ENCODE results near the gene CISD3.

Gene CISD3

GRCh38 chr17:38706505-38707216 lies 23.5 kb upstream of the CISD3 start:
- peak overlapping the region; percentile 76 for H3K27ac ChIP-seq
- DNase-seq (ENCODE audit: low read depth, low spot score): no peak

- no peak overlapping the region for H3K27ac ChIP-seq
- no peak for DNase-seq (ENCODE audit: low read depth, low spot score)
Observed at GRCh38 chr17:38707678-38708351, 22.3 kb upstream of the CISD3 start.

GRCh38 chr17:38709104-38709820 lies 20.9 kb upstream of the CISD3 start:
- DNase-seq (ENCODE audit: low read depth, low spot score): no peak
- no peak overlapping the region for H3K27ac ChIP-seq

GRCh38 chr17:38709864-38710603 lies 20.1 kb upstream of the CISD3 start:
- no peak overlapping the region for H3K27ac ChIP-seq
- DNase-seq (ENCODE audit: low read depth, low spot score): no peak

- no peak overlapping the region for H3K27ac ChIP-seq
- no peak for DNase-seq (ENCODE audit: low read depth, low spot score)
Observed at GRCh38 chr17:38710604-38710962, 19.6 kb upstream of the CISD3 start.

GRCh38 chr17:38710985-38711384 lies 19.2 kb upstream of the CISD3 start:
- no peak for DNase-seq (ENCODE audit: low read depth, low spot score)
- no peak overlapping the region for H3K27ac ChIP-seq

- no peak for DNase-seq (ENCODE audit: low read depth, low spot score)
- H3K27ac ChIP-seq: no peak overlapping the region
Observed at GRCh38 chr17:38711792-38712571, 18.2 kb upstream of the CISD3 start.

- H3K27ac ChIP-seq: no peak overlapping the region
- DNase-seq (ENCODE audit: low read depth, low spot score): no peak
Observed at GRCh38 chr17:38712593-38712992, 17.5 kb upstream of the CISD3 start.

GRCh38 chr17:38713456-38714075 lies 16.6 kb upstream of the CISD3 start:
- H3K27ac ChIP-seq: no peak overlapping the region
- DNase-seq (ENCODE audit: low read depth, low spot score): no peak

GRCh38 chr17:38715216-38715943 lies 14.8 kb upstream of the CISD3 start:
- H3K27ac ChIP-seq: no peak overlapping the region
- no peak for DNase-seq (ENCODE audit: low read depth, low spot score)

- no peak for DNase-seq (ENCODE audit: low read depth, low spot score)
- no peak overlapping the region for H3K27ac ChIP-seq
Observed at GRCh38 chr17:38716368-38717005, 13.7 kb upstream of the CISD3 start.

GRCh38 chr17:38717139-38717745 lies 12.9 kb upstream of the CISD3 start:
- DNase-seq (ENCODE audit: low read depth, low spot score): no peak

GRCh38 chr17:38719289-38719942 lies 10.7 kb upstream of the CISD3 start:
- no peak overlapping the region for H3K27ac ChIP-seq
- DNase-seq (ENCODE audit: low read depth, low spot score): no peak

More at GRCh38 chr17:38717139-38717745, 12.9 kb upstream of the CISD3 start:
- H3K27ac ChIP-seq: no peak overlapping the region

- no peak for DNase-seq (ENCODE audit: low read depth, low spot score)
- no peak overlapping the region for H3K27ac ChIP-seq
Observed at GRCh38 chr17:38719943-38720641, 10.0 kb upstream of the CISD3 start.

GRCh38 chr17:38720941-38721340 lies 9.2 kb upstream of the CISD3 start:
- no peak overlapping the region for H3K27ac ChIP-seq
- DNase-seq (ENCODE audit: low read depth, low spot score): no peak

GRCh38 chr17:38721802-38722201 lies 8.3 kb upstream of the CISD3 start:
- no peak overlapping the region for H3K27ac ChIP-seq
- no peak for DNase-seq (ENCODE audit: low read depth, low spot score)

All from epithelial cell of prostate (primary cell).